ENCODE results near the gene BANK1. TPM values are rescaled to one million over a fixed set of nuclear protein-coding genes. Genes with fewer than 3 reads are reported as not detected.

The BANK1 gene
- total RNA-seq, 1 donor from 2014 or later = 1.7 TPM

GRCh38 chr4:102022343-102022742 is 231.8 kb downstream of the BANK1 start:
- Mint-ChIP-seq H3K4me1 (ENCODE audit: unreplicated experiment) (no peaks in the 10 kb centered on the region), H3K36me3 (no peaks in the 10 kb centered on the region), H3K4me3 (no peak overlapping the region), H3K27ac (no peak overlapping the region), H3K27me3 (no peaks in the 10 kb centered on the region), H3K9me3 (no peaks in the 10 kb centered on the region)
- TF ChIP-seq CTCF (conservative IDR thresholded peaks at IDR 0.05) = no peak
- no peak for DNase-seq (ENCODE audit: extremely low spot score, unreplicated experiment)

- H3K9me3 Mint-ChIP-seq = peaks cover 5% of the 10 kb centered on the region
- no peak for TF ChIP-seq CTCF (conservative IDR thresholded peaks at IDR 0.05)
- H3K4me1 Mint-ChIP-seq (ENCODE audit: unreplicated experiment) = no peaks in the 10 kb centered on the region
- no peak overlapping the region for H3K27ac Mint-ChIP-seq
- no peak overlapping the region for H3K4me3 Mint-ChIP-seq
- no peak for DNase-seq (ENCODE audit: extremely low spot score, unreplicated experiment)
- H3K36me3 Mint-ChIP-seq = no peaks in the 10 kb centered on the region
- no peaks in the 10 kb centered on the region for H3K27me3 Mint-ChIP-seq
Measured at GRCh38 chr4:102027961-102028360, 237.4 kb downstream of the BANK1 start.

- H3K4me1 Mint-ChIP-seq (ENCODE audit: unreplicated experiment) = peaks cover 1% of the 10 kb centered on the region
Measured at GRCh38 chr4:102031406-102031805, 240.9 kb downstream of the BANK1 start.

GRCh38 chr4:102036016-102036415 is 245.5 kb downstream of the BANK1 start:
- Mint-ChIP-seq H3K27me3 (no peaks in the 10 kb centered on the region), H3K9me3 (no peaks in the 10 kb centered on the region), H3K4me1 (ENCODE audit: unreplicated experiment) (peaks cover 3% of the 10 kb centered on the region), H3K27ac (no peak overlapping the region), H3K4me3 (no peak overlapping the region), H3K36me3 (no peaks in the 10 kb centered on the region)
- DNase-seq (ENCODE audit: extremely low spot score, unreplicated experiment) = no peak
- no peak for TF ChIP-seq CTCF (conservative IDR thresholded peaks at IDR 0.05)

More at GRCh38 chr4:102031406-102031805, 240.9 kb downstream of the BANK1 start:
- DNase-seq (ENCODE audit: extremely low spot score, unreplicated experiment) = no peak
- Mint-ChIP-seq H3K36me3 (no peaks in the 10 kb centered on the region), H3K4me3 (no peak overlapping the region), H3K27me3 (no peaks in the 10 kb centered on the region), H3K9me3 (peaks cover 5% of the 10 kb centered on the region), H3K27ac (no peak overlapping the region)
- no peak for TF ChIP-seq CTCF (conservative IDR thresholded peaks at IDR 0.05)

GRCh38 chr4:102036619-102037376 is 246.3 kb downstream of the BANK1 start:
- no peak for TF ChIP-seq CTCF (conservative IDR thresholded peaks at IDR 0.05)
- H3K9me3 Mint-ChIP-seq = no peaks in the 10 kb centered on the region
- no peaks in the 10 kb centered on the region for H3K36me3 Mint-ChIP-seq
- no peak overlapping the region for H3K4me3 Mint-ChIP-seq
- no peak for DNase-seq (ENCODE audit: extremely low spot score, unreplicated experiment)
- H3K4me1 Mint-ChIP-seq (ENCODE audit: unreplicated experiment) = peaks cover 3% of the 10 kb centered on the region
- H3K27ac Mint-ChIP-seq = no peak overlapping the region
- H3K27me3 Mint-ChIP-seq = no peaks in the 10 kb centered on the region

Measured in type B pancreatic cell (in vitro differentiated cells).